Activated naive CD8-positive, alpha-beta T cell treated with anti-CD3 and anti-CD28 coated beads, Interleukin-2, amount 50 U/mL, for 24 hours (primary cell): ENCODE data around the gene FGF13.

Source experiments
- ATAC-seq: fragments of 150-1000 bp; cut with Tn5 transposase; one replicate; pipeline ENCODE4 v1.10.0; 2021
- DNase-seq: peaks from one replicate; pipeline ENCODE4 v3.0.0; 2021
- H3K27ac Mint-ChIP-seq: one replicate; pipeline ENCODE4 v1.8.0; 2021; ENCODE audit warnings: mild to moderate bottlenecking, mixed read lengths
- H3K27me3 Mint-ChIP-seq: one replicate; pipeline ENCODE4 v1.8.0; 2021; ENCODE audit warnings: mixed read lengths
- H3K36me3 Mint-ChIP-seq: one replicate; pipeline ENCODE4 v1.8.0; 2021; ENCODE audit warnings: low read depth, mixed read lengths
- H3K4me1 Mint-ChIP-seq: one replicate; pipeline ENCODE4 v1.8.0; 2021; ENCODE audit warnings: mixed read lengths
- H3K4me3 Mint-ChIP-seq: one replicate; pipeline ENCODE4 v1.8.0; 2021; ENCODE audit warnings: mild to moderate bottlenecking, moderate library complexity, mixed read lengths
- H3K9me3 Mint-ChIP-seq: one replicate; pipeline ENCODE4 v1.8.0; 2021; ENCODE audit warnings: mixed read lengths

FGF13 gene

GRCh38 chrX:138704596-138704995 is 6.9 kb downstream of the FGF13 start:
- H3K27me3 Mint-ChIP-seq, result peaks cover 7% of the 10 kb centered on the region
- DNase-seq (no peak), ATAC-seq (no peak)
- no peaks in the 10 kb centered on the region for H3K9me3 Mint-ChIP-seq
- no peak overlapping the region for H3K4me3 Mint-ChIP-seq
- H3K36me3 Mint-ChIP-seq, result no peaks in the 10 kb centered on the region
- no peak overlapping the region for H3K27ac Mint-ChIP-seq
- no peaks in the 10 kb centered on the region for H3K4me1 Mint-ChIP-seq

- Mint-ChIP-seq H3K27ac (no peak overlapping the region), H3K4me1 (no peaks in the 10 kb centered on the region), H3K27me3 (peaks cover 5% of the 10 kb centered on the region), H3K9me3 (no peaks in the 10 kb centered on the region), H3K4me3 (no peak overlapping the region), H3K36me3 (no peaks in the 10 kb centered on the region)
- ATAC-seq, result no peak
- no peak for DNase-seq
These were observed 7.4 kb downstream of the FGF13 start for GRCh38 chrX:138704101-138704500.

- H3K27ac Mint-ChIP-seq, result no peak overlapping the region
- H3K36me3 Mint-ChIP-seq, result no peaks in the 10 kb centered on the region
- DNase-seq, result no peak
- no peaks in the 10 kb centered on the region for H3K27me3 Mint-ChIP-seq
- ATAC-seq, result no peak
- H3K4me3 Mint-ChIP-seq, result no peak overlapping the region
- H3K9me3 Mint-ChIP-seq, result no peaks in the 10 kb centered on the region
- H3K4me1 Mint-ChIP-seq, result no peaks in the 10 kb centered on the region
These were observed 18.9 kb downstream of the FGF13 start for GRCh38 chrX:138692591-138692990.

- H3K36me3 Mint-ChIP-seq, result no peaks in the 10 kb centered on the region
- no peak overlapping the region for H3K27ac Mint-ChIP-seq
- H3K27me3 Mint-ChIP-seq, result no peaks in the 10 kb centered on the region
- DNase-seq, result no peak
- H3K4me3 Mint-ChIP-seq, result no peak overlapping the region
- H3K4me1 Mint-ChIP-seq, result no peaks in the 10 kb centered on the region
- no peaks in the 10 kb centered on the region for H3K9me3 Mint-ChIP-seq
- ATAC-seq, result no peak
These were observed 20.3 kb downstream of the FGF13 start for GRCh38 chrX:138691186-138691585.

- Mint-ChIP-seq H3K4me1 (no peaks in the 10 kb centered on the region), H3K36me3 (no peaks in the 10 kb centered on the region), H3K27me3 (no peaks in the 10 kb centered on the region), H3K27ac (no peak overlapping the region), H3K9me3 (no peaks in the 10 kb centered on the region), H3K4me3 (no peak overlapping the region)
- DNase-seq (no peak), ATAC-seq (no peak)
These were observed 20.9 kb downstream of the FGF13 start for GRCh38 chrX:138690591-138690990.

GRCh38 chrX:138683600-138683999 is 27.9 kb downstream of the FGF13 start:
- no peaks in the 10 kb centered on the region for H3K36me3 Mint-ChIP-seq
- no peaks in the 10 kb centered on the region for H3K4me1 Mint-ChIP-seq
- ATAC-seq (no peak), DNase-seq (no peak)
- H3K4me3 Mint-ChIP-seq, result no peak overlapping the region
- H3K27me3 Mint-ChIP-seq, result no peaks in the 10 kb centered on the region
- H3K9me3 Mint-ChIP-seq, result no peaks in the 10 kb centered on the region
- no peak overlapping the region for H3K27ac Mint-ChIP-seq

- no peak overlapping the region for H3K27ac Mint-ChIP-seq
- DNase-seq (no peak), ATAC-seq (no peak)
- H3K4me1 Mint-ChIP-seq, result no peaks in the 10 kb centered on the region
- H3K27me3 Mint-ChIP-seq, result no peaks in the 10 kb centered on the region
- no peaks in the 10 kb centered on the region for H3K9me3 Mint-ChIP-seq
- H3K36me3 Mint-ChIP-seq, result no peaks in the 10 kb centered on the region
- H3K4me3 Mint-ChIP-seq, result no peak overlapping the region
These were observed 41.8 kb downstream of the FGF13 start for GRCh38 chrX:138669693-138670092.

- Mint-ChIP-seq H3K27me3 (no peaks in the 10 kb centered on the region), H3K36me3 (no peaks in the 10 kb centered on the region), H3K27ac (no peak overlapping the region), H3K4me3 (no peak overlapping the region), H3K4me1 (no peaks in the 10 kb centered on the region), H3K9me3 (no peaks in the 10 kb centered on the region)
- DNase-seq (no peak), ATAC-seq (no peak)
These were observed 47.1 kb downstream of the FGF13 start for GRCh38 chrX:138664466-138664865.

GRCh38 chrX:138664016-138664415 is 47.5 kb downstream of the FGF13 start:
- H3K36me3 Mint-ChIP-seq, result no peaks in the 10 kb centered on the region
- no peaks in the 10 kb centered on the region for H3K9me3 Mint-ChIP-seq
- no peak for DNase-seq
- no peak overlapping the region for H3K27ac Mint-ChIP-seq
- H3K4me1 Mint-ChIP-seq, result no peaks in the 10 kb centered on the region
- no peaks in the 10 kb centered on the region for H3K27me3 Mint-ChIP-seq
- ATAC-seq, result no peak
- no peak overlapping the region for H3K4me3 Mint-ChIP-seq

- no peak for DNase-seq
- H3K27me3 Mint-ChIP-seq, result no peaks in the 10 kb centered on the region
- H3K4me3 Mint-ChIP-seq, result no peak overlapping the region
- ATAC-seq, result no peak
- no peaks in the 10 kb centered on the region for H3K36me3 Mint-ChIP-seq
- no peak overlapping the region for H3K27ac Mint-ChIP-seq
- no peaks in the 10 kb centered on the region for H3K9me3 Mint-ChIP-seq
- no peaks in the 10 kb centered on the region for H3K4me1 Mint-ChIP-seq
These were observed 60.0 kb downstream of the FGF13 start for GRCh38 chrX:138651494-138651893.

- no peak for ATAC-seq
- H3K27me3 Mint-ChIP-seq, result no peaks in the 10 kb centered on the region
- H3K27ac Mint-ChIP-seq, result no peak overlapping the region
- H3K4me1 Mint-ChIP-seq, result no peaks in the 10 kb centered on the region
- no peak overlapping the region for H3K4me3 Mint-ChIP-seq
- no peaks in the 10 kb centered on the region for H3K9me3 Mint-ChIP-seq
- H3K36me3 Mint-ChIP-seq, result no peaks in the 10 kb centered on the region
- no peak for DNase-seq
These were observed 62.9 kb downstream of the FGF13 start for GRCh38 chrX:138648568-138648967.

GRCh38 chrX:138638996-138639395 is 72.5 kb downstream of the FGF13 start:
- Mint-ChIP-seq H3K4me3 (no peak overlapping the region), H3K36me3 (no peaks in the 10 kb centered on the region), H3K9me3 (no peaks in the 10 kb centered on the region), H3K27me3 (no peaks in the 10 kb centered on the region), H3K27ac (no peak overlapping the region), H3K4me1 (no peaks in the 10 kb centered on the region)
- DNase-seq (no peak), ATAC-seq (no peak)
